ENCODE results near the gene SNX25.

DNA sequence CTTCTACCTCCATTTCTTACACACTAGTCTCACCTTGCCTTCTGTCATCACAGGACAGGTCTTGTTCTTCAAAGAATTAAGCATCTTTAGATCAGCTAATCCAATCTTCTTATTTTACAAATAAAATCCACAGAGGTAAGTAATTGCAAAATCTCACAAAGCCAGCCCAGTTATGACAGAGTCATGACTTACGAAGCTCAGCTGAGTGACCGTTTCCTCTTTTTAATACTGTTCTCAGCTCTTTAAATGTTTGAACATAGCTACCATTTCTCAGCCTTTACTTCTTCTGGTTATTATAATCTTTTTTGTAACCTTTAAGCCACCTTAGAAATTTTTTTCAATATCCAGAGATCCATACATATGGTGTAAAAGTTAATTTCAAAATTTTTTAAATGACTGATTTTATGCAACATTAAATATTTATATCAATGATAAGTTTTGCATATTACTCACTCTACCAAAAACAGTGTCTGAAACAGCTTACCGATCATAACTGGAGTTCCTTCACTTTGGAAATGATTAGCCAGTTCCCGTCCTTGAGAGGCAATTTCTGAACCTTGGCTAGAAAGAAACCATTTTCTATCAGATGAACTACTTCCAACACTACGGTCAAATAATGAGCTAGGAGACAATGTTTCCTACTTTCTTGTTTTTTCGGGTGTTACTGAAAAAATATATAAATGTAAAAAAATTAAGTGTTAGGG is 196.1 kb downstream of the SNX25 start:
- TF ChIP-seq, protein P1, sequence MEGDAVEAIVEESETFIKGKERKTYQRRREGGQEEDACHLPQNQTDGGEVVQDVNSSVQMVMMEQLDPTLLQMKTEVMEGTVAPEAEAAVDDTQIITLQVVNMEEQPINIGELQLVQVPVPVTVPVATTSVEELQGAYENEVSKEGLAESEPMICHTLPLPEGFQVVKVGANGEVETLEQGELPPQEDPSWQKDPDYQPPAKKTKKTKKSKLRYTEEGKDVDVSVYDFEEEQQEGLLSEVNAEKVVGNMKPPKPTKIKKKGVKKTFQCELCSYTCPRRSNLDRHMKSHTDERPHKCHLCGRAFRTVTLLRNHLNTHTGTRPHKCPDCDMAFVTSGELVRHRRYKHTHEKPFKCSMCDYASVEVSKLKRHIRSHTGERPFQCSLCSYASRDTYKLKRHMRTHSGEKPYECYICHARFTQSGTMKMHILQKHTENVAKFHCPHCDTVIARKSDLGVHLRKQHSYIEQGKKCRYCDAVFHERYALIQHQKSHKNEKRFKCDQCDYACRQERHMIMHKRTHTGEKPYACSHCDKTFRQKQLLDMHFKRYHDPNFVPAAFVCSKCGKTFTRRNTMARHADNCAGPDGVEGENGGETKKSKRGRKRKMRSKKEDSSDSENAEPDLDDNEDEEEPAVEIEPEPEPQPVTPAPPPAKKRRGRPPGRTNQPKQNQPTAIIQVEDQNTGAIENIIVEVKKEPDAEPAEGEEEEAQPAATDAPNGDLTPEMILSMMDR (IDR thresholded peaks at IDR 0.05): no peak
- no peak for TF ChIP-seq POLR2A (IDR thresholded peaks at IDR 0.05)
- no peak for TF ChIP-seq POLR2AphosphoS5 (IDR thresholded peaks at IDR 0.05)
- no peak for TF ChIP-seq EP300 (IDR thresholded peaks at IDR 0.05)
